ENCODE measurements around the gene SMU1. TPM values are rescaled to one million over a fixed set of nuclear protein-coding genes. Genes with fewer than 3 reads are reported as not detected.
A peak's percentile ranks its signal among the peaks of the same experiment; 100 is the strongest.

The SMU1 gene
- total and polyA plus RNA-seq, 2 experiments from 2014 or later = 15.8 to 25.1 TPM

GRCh38 chr9:33106372-33106771 is 29.9 kb upstream of the SMU1 start:
- Histone ChIP-seq H3K4me2 (no peak overlapping the region), H4K20me1 (ENCODE audit: insufficient read depth, poor library complexity, severe bottlenecking) (no peaks in the 10 kb centered on the region), H3K9me3 (ENCODE audit: low read depth) (no peaks in the 10 kb centered on the region), H3K9me2 (replicated peaks; ENCODE audit: insufficient read depth) (no peaks in the 10 kb centered on the region), H3K27ac (no peak overlapping the region), H3K79me2 (no peaks in the 10 kb centered on the region), H3K27me3 (no peaks in the 10 kb centered on the region), H3K4me3 (no peak overlapping the region), H3K4me1 (ENCODE audit: insufficient read depth) (peaks cover 10% of the 10 kb centered on the region), H2AFZ (no peak overlapping the region), H3K36me3 (replicated peaks; ENCODE audit: insufficient read depth, low read depth) (no peaks in the 10 kb centered on the region)
- peak; percentile 2 for DNase-seq (ENCODE audit: low spot score)
- 83% methylated on average over 4 of the region's 4 CpGs for WGBS (ENCODE audit: low lambda C conversion rate, missing lambda C conversion rate)
- no peak for TF ChIP-seq EZH2 (IDR thresholded peaks at IDR 0.05; ENCODE audit: borderline replicate concordance)
- no peak for TF ChIP-seq CTCF (IDR thresholded peaks at IDR 0.05; ENCODE audit: poor library complexity)
- TF ChIP-seq EZH2phosphoT487 (IDR thresholded peaks at IDR 0.05; ENCODE audit: low read depth, severe bottlenecking, unreplicated experiment) = no peak

- no peaks in the 10 kb centered on the region for H4K20me1 ChIP-seq (ENCODE audit: insufficient read depth, poor library complexity, severe bottlenecking)
- H3K27me3 ChIP-seq = no peaks in the 10 kb centered on the region
- no peaks in the 10 kb centered on the region for H3K9me3 ChIP-seq (ENCODE audit: low read depth)
- H3K36me3 ChIP-seq (replicated peaks; ENCODE audit: insufficient read depth, low read depth) = no peaks in the 10 kb centered on the region
- no peak overlapping the region for H3K4me2 ChIP-seq
- 89% methylated on average over 1 of the region's 1 CpG for WGBS (ENCODE audit: low lambda C conversion rate, missing lambda C conversion rate)
- H3K4me3 ChIP-seq = no peak overlapping the region
- peaks cover 10% of the 10 kb centered on the region for H3K4me1 ChIP-seq (ENCODE audit: insufficient read depth)
- no peak overlapping the region for H2AFZ ChIP-seq
- DNase-seq (ENCODE audit: low spot score) = no peak
- no peaks in the 10 kb centered on the region for H3K9me2 ChIP-seq (replicated peaks; ENCODE audit: insufficient read depth)
- TF ChIP-seq EZH2phosphoT487 (IDR thresholded peaks at IDR 0.05; ENCODE audit: low read depth, severe bottlenecking, unreplicated experiment) = no peak
- no peak for TF ChIP-seq EZH2 (IDR thresholded peaks at IDR 0.05; ENCODE audit: borderline replicate concordance)
- TF ChIP-seq CTCF (IDR thresholded peaks at IDR 0.05; ENCODE audit: poor library complexity) = no peak
- no peak overlapping the region for H3K27ac ChIP-seq
- no peaks in the 10 kb centered on the region for H3K79me2 ChIP-seq
Observed at GRCh38 chr9:33105959-33106358, 29.5 kb upstream of the SMU1 start.

GRCh38 chr9:33105504-33105903 is 29.0 kb upstream of the SMU1 start:
- no peaks in the 10 kb centered on the region for H3K9me2 ChIP-seq (replicated peaks; ENCODE audit: insufficient read depth)
- H3K79me2 ChIP-seq = no peaks in the 10 kb centered on the region
- DNase-seq (ENCODE audit: low spot score) = no peak
- no peaks in the 10 kb centered on the region for H3K27me3 ChIP-seq
- no peak overlapping the region for H3K4me3 ChIP-seq
- H3K4me2 ChIP-seq = no peak overlapping the region
- peaks cover 10% of the 10 kb centered on the region for H3K4me1 ChIP-seq (ENCODE audit: insufficient read depth)
- H3K36me3 ChIP-seq (replicated peaks; ENCODE audit: insufficient read depth, low read depth) = no peaks in the 10 kb centered on the region
- no peak overlapping the region for H2AFZ ChIP-seq
- H3K9me3 ChIP-seq (ENCODE audit: low read depth) = no peaks in the 10 kb centered on the region
- 91% methylated on average over 5 of the region's 5 CpGs for WGBS (ENCODE audit: low lambda C conversion rate, missing lambda C conversion rate)
- TF ChIP-seq EZH2phosphoT487 (IDR thresholded peaks at IDR 0.05; ENCODE audit: low read depth, severe bottlenecking, unreplicated experiment) (no peak), CTCF (IDR thresholded peaks at IDR 0.05; ENCODE audit: poor library complexity) (no peak), EZH2 (IDR thresholded peaks at IDR 0.05; ENCODE audit: borderline replicate concordance) (no peak)
- no peak overlapping the region for H3K27ac ChIP-seq
- H4K20me1 ChIP-seq (ENCODE audit: insufficient read depth, poor library complexity, severe bottlenecking) = no peaks in the 10 kb centered on the region

- peak; percentile 3 for DNase-seq (ENCODE audit: low spot score)
- Histone ChIP-seq H3K27me3 (no peaks in the 10 kb centered on the region), H4K20me1 (ENCODE audit: insufficient read depth, poor library complexity, severe bottlenecking) (no peaks in the 10 kb centered on the region), H3K9me2 (replicated peaks; ENCODE audit: insufficient read depth) (no peaks in the 10 kb centered on the region), H3K36me3 (replicated peaks; ENCODE audit: insufficient read depth, low read depth) (no peaks in the 10 kb centered on the region), H3K27ac (no peak overlapping the region), H3K4me2 (no peak overlapping the region), H3K4me1 (ENCODE audit: insufficient read depth) (peaks cover 10% of the 10 kb centered on the region), H3K79me2 (no peaks in the 10 kb centered on the region), H3K9me3 (ENCODE audit: low read depth) (no peaks in the 10 kb centered on the region), H3K4me3 (no peak overlapping the region), H2AFZ (no peak overlapping the region)
- no peak for TF ChIP-seq CTCF (IDR thresholded peaks at IDR 0.05; ENCODE audit: poor library complexity)
- no peak for TF ChIP-seq EZH2 (IDR thresholded peaks at IDR 0.05; ENCODE audit: borderline replicate concordance)
- TF ChIP-seq EZH2phosphoT487 (IDR thresholded peaks at IDR 0.05; ENCODE audit: low read depth, severe bottlenecking, unreplicated experiment) = no peak
- WGBS (ENCODE audit: low lambda C conversion rate, missing lambda C conversion rate) = 91% methylated on average over 7 of the region's 7 CpGs
Observed at GRCh38 chr9:33104401-33104800, 27.9 kb upstream of the SMU1 start.

Data from hepatocyte (in vitro differentiated cells).